K562 (cell line): ENCODE results near the gene ATP5PB. TPM values are rescaled to one million over a fixed set of nuclear protein-coding genes. Genes with fewer than 3 reads are reported as not detected.

Experiments used
- BRCA1 ChIP-seq, 2 experiments: fragments of 450-650 bp in 1 of 2; sonication (generic) in 1 of 2; formaldehyde crosslinking in 1 of 2; IDR thresholded peaks; 2 replicates each; pipeline versions ENCODE4 v1.5.0 to v1.6.1; 2017 to 2020; ENCODE audit warnings: mild to moderate bottlenecking in 1 of 2, missing genetic modification reagents in 1 of 2
- CREB1 ChIP-seq, 2 experiments: sonication (generic) in 1 of 2; formaldehyde crosslinking in 1 of 2; IDR thresholded peaks; 2 replicates each; pipeline versions ENCODE4 v1.6.1 to v1.8.0; 2012 to 2022; ENCODE audit warnings: inconsistent platforms in 1 of 2, mild to moderate bottlenecking in 1 of 2, missing genetic modification reagents in 1 of 2, moderate library complexity in 1 of 2
- DNMT1 ChIP-seq: fragments of 450-650 bp; IDR thresholded peaks from 2 replicates; pipeline ENCODE4 v1.6.1; 2016; ENCODE audit warnings: antibody characterized with exemption, mild to moderate bottlenecking
- EHMT2 ChIP-seq: fragments of 450-650 bp; IDR thresholded peaks from 2 replicates; pipeline ENCODE4 v1.6.1; 2018; ENCODE audit warnings: antibody characterized with exemption
- NR4A1 ChIP-seq, 2 experiments: fragments of 250-450 bp in 1 of 2; fragments of 450-650 bp in 1 of 2; sonication (Bioruptor Pico) in 1 of 2; IDR thresholded peaks; 2 replicates each; pipeline versions ENCODE4 v1.4.0 to v1.6.1; 2016 to 2020; ENCODE audit warnings: mild to moderate bottlenecking in 2 of 2, missing compliant biosample characterization in 1 of 2, missing genetic modification characterization in 1 of 2, moderate library complexity in 1 of 2
- OTX1 ChIP-seq: fragments of 450-650 bp; formaldehyde crosslinking; IDR thresholded peaks from 2 replicates; pipeline ENCODE4 v1.4.0; 2022; ENCODE audit warnings: mild to moderate bottlenecking
- POLR3A ChIP-seq: IDR thresholded peaks from 2 replicates; pipeline ENCODE4 v1.6.1; 2011; ENCODE audit warnings: borderline replicate concordance, mild to moderate bottlenecking, moderate library complexity; ENCODE audit not compliant: insufficient read length, insufficient read depth; ENCODE audit errors: extremely low read depth
- SMARCC2 ChIP-seq: fragments of 450-650 bp; IDR thresholded peaks from 2 replicates; pipeline ENCODE4 v1.6.1; 2017; ENCODE audit warnings: antibody characterized with exemption, moderate library complexity, mild to moderate bottlenecking, low read depth
- ZBTB7A ChIP-seq: IDR thresholded peaks from 2 replicates; pipeline ENCODE4 v1.6.1; 2011; ENCODE audit warnings: low read depth, mild to moderate bottlenecking, low read length, moderate library complexity, borderline replicate concordance; ENCODE audit not compliant: control insufficient read depth
- ZC3H4 ChIP-seq: sonication (generic); formaldehyde crosslinking; IDR thresholded peaks from 2 replicates; pipeline ENCODE4 v1.9.0; 2021; ENCODE audit warnings: missing genetic modification reagents, borderline replicate concordance
- ZNF12 ChIP-seq: sonication (generic); formaldehyde crosslinking; IDR thresholded peaks from 2 replicates; pipeline ENCODE4 v1.4.0; 2020; ENCODE audit warnings: mild to moderate bottlenecking, missing genetic modification reagents
- polyA plus RNA-seq, 8 experiments: library from polyadenylated mRNA; depleted of rRNA in 4 of 8; stranded (reverse) in 5 of 8; unstranded in 3 of 8; fragments of >200 nt; fragmentation: Nextera tagmentation in 2 of 8; fragmentation: Illumina TruSeq in 1 of 8; extraction: Ambion mirVana in 2 of 8; extraction: Trizol in 1 of 8; gene quantifications; 2 replicates each; pipeline versions ENCODE4 v1.2.1 to v1.2.3, GENCODE V29; 2011 to 2014; ENCODE audit warnings: inconsistent platforms in 1 of 8, missing spikeins in 1 of 8
- total RNA-seq, 7 experiments: library from RNA; depleted of rRNA in 6 of 7; stranded (reverse); fragments of >200 nt in 6 of 7; fragmentation: Illumina TruSeq in 2 of 7; extraction: Trizol in 2 of 7; gene quantifications; 2 replicates each; pipeline versions ENCODE4 v1.2.1 to v1.2.3, GENCODE V29; 2011 to 2021; ENCODE audit warnings: low replicate concordance in 1 of 7
- TF ChIP-seq, protein P1 (sequence below), 2 experiments: fragments of 450-650 bp in 1 of 2; sonication (generic) in 1 of 2; formaldehyde crosslinking in 1 of 2; IDR thresholded peaks in 1 of 2; conservative IDR thresholded peaks in 1 of 2; 2 replicates each; pipeline versions ENCODE4 v1.6.1 to v1.8.1; 2016 to 2023; ENCODE audit warnings: mild to moderate bottlenecking in 2 of 2, moderate library complexity in 2 of 2, inconsistent platforms in 1 of 2, missing genetic modification reagents in 1 of 2
- TF ChIP-seq, protein P2 (sequence below): fragments of 200-800 bp; sonication (Bioruptor generic); IDR thresholded peaks from 2 replicates; pipeline ENCODE4 v1.6.1; 2016; ENCODE audit warnings: missing genetic modification characterization, missing compliant biosample characterization
- TF ChIP-seq, protein P3 (sequence below): fragments of 450-650 bp; formaldehyde crosslinking; IDR thresholded peaks from 2 replicates; pipeline ENCODE4 v1.4.0; 2020; ENCODE audit warnings: mild to moderate bottlenecking, moderate library complexity

Gene ATP5PB
- total and polyA plus RNA-seq, 9 of the 15 experiments (the other 6 are each of a cell fraction or from before 2014, with no cell fraction given), result 651 to 2,735 (median 1,061) TPM

DNA sequence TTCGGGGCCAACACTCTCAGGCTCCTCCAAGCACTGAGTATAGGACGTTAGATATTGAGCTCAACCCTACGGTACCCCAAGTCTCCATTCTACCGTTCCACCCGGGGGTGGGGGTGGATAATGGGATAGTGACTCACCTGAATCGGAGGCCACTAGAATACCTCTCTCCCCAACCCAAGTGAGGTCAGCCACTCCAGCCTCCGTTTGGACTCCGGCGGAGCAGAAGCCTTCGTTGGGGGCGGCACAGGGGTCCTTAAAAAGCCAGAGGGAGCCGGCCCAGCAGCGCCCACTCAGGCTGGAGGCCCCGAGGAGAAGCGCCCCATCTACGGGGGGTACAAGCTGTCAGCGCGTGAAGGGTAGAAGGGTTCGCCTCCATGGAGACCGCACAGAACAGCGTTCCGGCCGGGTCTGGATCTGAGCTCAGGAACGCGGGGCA is 764 bp upstream of the ATP5PB start (continued):
- no peak for TF ChIP-seq BRCA1 (IDR thresholded peaks at IDR 0.05)
- 0 out of 2 replicates have a peak, but pooled peaks have one; percentile 76 for TF ChIP-seq BRCA1 (CRISPR knock-in tag; IDR thresholded peaks at IDR 0.05)
- TF ChIP-seq NR4A1 (CRISPR knock-in tag; IDR thresholded peaks at IDR 0.05), result no peak
- no peak for TF ChIP-seq NR4A1 (tag; IDR thresholded peaks at IDR 0.05)
- TF ChIP-seq ZC3H4 (CRISPR knock-in tag), result peak; percentile 47; the same call in 1 of the 2 replicates
- TF ChIP-seq OTX1 (CRISPR knock-in tag), result no peak
- no peak; the same call in 1 of the 2 replicates for TF ChIP-seq EHMT2
- peak; percentile 47; the same call in 1 of the 2 replicates for TF ChIP-seq ZBTB7A
- TF ChIP-seq POLR3A, result no peak
- TF ChIP-seq DNMT1, result no peak
- TF ChIP-seq ZNF12 (CRISPR knock-in tag), result 0 out of 2 replicates have a peak, but pooled peaks have one; percentile 24
- TF ChIP-seq, protein P1, sequence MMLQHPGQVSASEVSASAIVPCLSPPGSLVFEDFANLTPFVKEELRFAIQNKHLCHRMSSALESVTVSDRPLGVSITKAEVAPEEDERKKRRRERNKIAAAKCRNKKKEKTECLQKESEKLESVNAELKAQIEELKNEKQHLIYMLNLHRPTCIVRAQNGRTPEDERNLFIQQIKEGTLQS (IDR thresholded peaks at IDR 0.05), result peak; percentile 33
- TF ChIP-seq, protein P1 (CRISPR knock-in tag; conservative IDR thresholded peaks at IDR 0.05), result no peak
- TF ChIP-seq, protein P2, sequence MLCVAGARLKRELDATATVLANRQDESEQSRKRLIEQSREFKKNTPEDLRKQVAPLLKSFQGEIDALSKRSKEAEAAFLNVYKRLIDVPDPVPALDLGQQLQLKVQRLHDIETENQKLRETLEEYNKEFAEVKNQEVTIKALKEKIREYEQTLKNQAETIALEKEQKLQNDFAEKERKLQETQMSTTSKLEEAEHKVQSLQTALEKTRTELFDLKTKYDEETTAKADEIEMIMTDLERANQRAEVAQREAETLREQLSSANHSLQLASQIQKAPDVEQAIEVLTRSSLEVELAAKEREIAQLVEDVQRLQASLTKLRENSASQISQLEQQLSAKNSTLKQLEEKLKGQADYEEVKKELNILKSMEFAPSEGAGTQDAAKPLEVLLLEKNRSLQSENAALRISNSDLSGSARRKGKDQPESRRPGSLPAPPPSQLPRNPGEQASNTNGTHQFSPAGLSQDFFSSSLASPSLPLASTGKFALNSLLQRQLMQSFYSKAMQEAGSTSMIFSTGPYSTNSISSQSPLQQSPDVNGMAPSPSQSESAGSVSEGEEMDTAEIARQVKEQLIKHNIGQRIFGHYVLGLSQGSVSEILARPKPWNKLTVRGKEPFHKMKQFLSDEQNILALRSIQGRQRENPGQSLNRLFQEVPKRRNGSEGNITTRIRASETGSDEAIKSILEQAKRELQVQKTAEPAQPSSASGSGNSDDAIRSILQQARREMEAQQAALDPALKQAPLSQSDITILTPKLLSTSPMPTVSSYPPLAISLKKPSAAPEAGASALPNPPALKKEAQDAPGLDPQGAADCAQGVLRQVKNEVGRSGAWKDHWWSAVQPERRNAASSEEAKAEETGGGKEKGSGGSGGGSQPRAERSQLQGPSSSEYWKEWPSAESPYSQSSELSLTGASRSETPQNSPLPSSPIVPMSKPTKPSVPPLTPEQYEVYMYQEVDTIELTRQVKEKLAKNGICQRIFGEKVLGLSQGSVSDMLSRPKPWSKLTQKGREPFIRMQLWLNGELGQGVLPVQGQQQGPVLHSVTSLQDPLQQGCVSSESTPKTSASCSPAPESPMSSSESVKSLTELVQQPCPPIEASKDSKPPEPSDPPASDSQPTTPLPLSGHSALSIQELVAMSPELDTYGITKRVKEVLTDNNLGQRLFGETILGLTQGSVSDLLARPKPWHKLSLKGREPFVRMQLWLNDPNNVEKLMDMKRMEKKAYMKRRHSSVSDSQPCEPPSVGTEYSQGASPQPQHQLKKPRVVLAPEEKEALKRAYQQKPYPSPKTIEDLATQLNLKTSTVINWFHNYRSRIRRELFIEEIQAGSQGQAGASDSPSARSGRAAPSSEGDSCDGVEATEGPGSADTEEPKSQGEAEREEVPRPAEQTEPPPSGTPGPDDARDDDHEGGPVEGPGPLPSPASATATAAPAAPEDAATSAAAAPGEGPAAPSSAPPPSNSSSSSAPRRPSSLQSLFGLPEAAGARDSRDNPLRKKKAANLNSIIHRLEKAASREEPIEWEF, result no peak
- 0 out of 2 replicates have a peak, but pooled peaks have one; percentile 32 for TF ChIP-seq SMARCC2
- no peak for TF ChIP-seq CREB1 (IDR thresholded peaks at IDR 0.05)
- TF ChIP-seq CREB1 (CRISPR knock-in tag; IDR thresholded peaks at IDR 0.05), result peak; percentile 41
- TF ChIP-seq, protein P3, sequence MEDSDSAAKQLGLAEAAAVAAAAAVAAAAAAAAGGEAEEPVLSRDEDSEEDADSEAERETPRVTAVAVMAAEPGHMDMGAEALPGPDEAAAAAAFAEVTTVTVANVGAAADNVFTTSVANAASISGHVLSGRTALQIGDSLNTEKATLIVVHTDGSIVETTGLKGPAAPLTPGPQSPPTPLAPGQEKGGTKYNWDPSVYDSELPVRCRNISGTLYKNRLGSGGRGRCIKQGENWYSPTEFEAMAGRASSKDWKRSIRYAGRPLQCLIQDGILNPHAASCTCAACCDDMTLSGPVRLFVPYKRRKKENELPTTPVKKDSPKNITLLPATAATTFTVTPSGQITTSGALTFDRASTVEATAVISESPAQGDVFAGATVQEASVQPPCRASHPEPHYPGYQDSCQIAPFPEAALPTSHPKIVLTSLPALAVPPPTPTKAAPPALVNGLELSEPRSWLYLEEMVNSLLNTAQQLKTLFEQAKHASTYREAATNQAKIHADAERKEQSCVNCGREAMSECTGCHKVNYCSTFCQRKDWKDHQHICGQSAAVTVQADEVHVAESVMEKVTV, result no peak
